K562 (cell line): ENCODE data around the gene NTSR2. TPM values are rescaled to one million over a fixed set of nuclear protein-coding genes. Genes with fewer than 3 reads are reported as not detected.

Experiments used
- CHD4 ChIP-seq: fragments of 200-600 bp; sonication (generic); IDR thresholded peaks from 3 replicates; pipeline ENCODE4 v1.6.1; 2012; ENCODE audit warnings: low read depth, mild to moderate bottlenecking, mixed read lengths, low read length, inconsistent platforms; ENCODE audit not compliant: insufficient read depth, insufficient replicate concordance, poor library complexity, severe bottlenecking
- CREM ChIP-seq: IDR thresholded peaks from 2 replicates; pipeline ENCODE4 v1.6.1; 2014; ENCODE audit warnings: antibody characterized with exemption, low read depth
- DEAF1 ChIP-seq: fragments of 450-650 bp; formaldehyde crosslinking; IDR thresholded peaks from 2 replicates; pipeline ENCODE4 v1.4.0; 2020; ENCODE audit warnings: mild to moderate bottlenecking, moderate library complexity
- KLF16 ChIP-seq: IDR thresholded peaks from 2 replicates; pipeline ENCODE4 v1.6.1; 2016; ENCODE audit warnings: antibody characterized with exemption
- MAX ChIP-seq: sonication (generic); formaldehyde crosslinking; IDR thresholded peaks from 2 replicates; pipeline ENCODE4 v1.9.0; 2022; ENCODE audit warnings: mild to moderate bottlenecking, missing genetic modification reagents
- RAD21 ChIP-seq, 2 experiments: fragments of 250-450 bp in 1 of 2; fragments of 450-650 bp in 1 of 2; sonication (Bioruptor Pico) in 1 of 2; formaldehyde crosslinking in 1 of 2; IDR thresholded peaks in 1 of 2; conservative IDR thresholded peaks in 1 of 2; 2 replicates each; pipeline versions ENCODE4 v1.4.0 to v1.8.0; 2020 to 2022; ENCODE audit warnings: mild to moderate bottlenecking in 2 of 2, moderate library complexity in 1 of 2
- SMC3 ChIP-seq: conservative IDR thresholded peaks from 2 replicates; pipeline ENCODE4 v1.6.1; 2011; ENCODE audit warnings: low read depth, low read length, improper control_type of control experiment; ENCODE audit not compliant: insufficient read depth
- STAG1 ChIP-seq: sonication (generic); formaldehyde crosslinking; IDR thresholded peaks from 2 replicates; pipeline ENCODE4 v1.5.0; 2020; ENCODE audit warnings: missing genetic modification reagents, borderline replicate concordance
- YBX1 ChIP-seq: fragments of 450-650 bp; IDR thresholded peaks from 2 replicates; pipeline ENCODE4 v1.7.1; 2016; ENCODE audit warnings: mild to moderate bottlenecking
- ZKSCAN1 ChIP-seq: fragments of 150-350 bp; IDR thresholded peaks from 2 replicates; pipeline ENCODE4 v1.6.1; 2016; ENCODE audit warnings: low read depth, low read length
- ZNF511 ChIP-seq: sonication (generic); formaldehyde crosslinking; IDR thresholded peaks from 2 replicates; pipeline ENCODE4 v1.8.0; 2022; ENCODE audit warnings: mild to moderate bottlenecking, missing genetic modification reagents
- polyA plus RNA-seq, 8 experiments: library from polyadenylated mRNA; depleted of rRNA in 4 of 8; stranded (reverse) in 5 of 8; unstranded in 3 of 8; fragments of >200 nt; fragmentation: Nextera tagmentation in 2 of 8; fragmentation: Illumina TruSeq in 1 of 8; extraction: Ambion mirVana in 2 of 8; extraction: Trizol in 1 of 8; gene quantifications; 2 replicates each; pipeline versions ENCODE4 v1.2.1 to v1.2.3, GENCODE V29; 2011 to 2014; ENCODE audit warnings: inconsistent platforms in 1 of 8, missing spikeins in 1 of 8
- total RNA-seq, 7 experiments: library from RNA; depleted of rRNA in 6 of 7; stranded (reverse); fragments of >200 nt in 6 of 7; fragmentation: Illumina TruSeq in 2 of 7; extraction: Trizol in 2 of 7; gene quantifications; 2 replicates each; pipeline versions ENCODE4 v1.2.1 to v1.2.3, GENCODE V29; 2011 to 2021; ENCODE audit warnings: low replicate concordance in 1 of 7

Gene NTSR2
- total and polyA plus RNA-seq, 9 of the 15 experiments (the other 6 are each of a cell fraction or from before 2014, with no cell fraction given), result not detected

- peak; percentile 86; the same call in 1 of the 2 replicates for TF ChIP-seq ZNF511 (CRISPR knock-in tag)
- no peak for TF ChIP-seq CHD4
- TF ChIP-seq SMC3, result peak; percentile 77
- TF ChIP-seq ZKSCAN1, result no peak
- TF ChIP-seq CREM, result 0 out of 2 replicates have a peak, but pooled peaks have one; percentile 10
- no peak for TF ChIP-seq YBX1
- peak; percentile 73 to 87 for TF ChIP-seq RAD21 (CRISPR knock-in tag; conservative IDR thresholded peaks at IDR 0.05 in 1 of 2, IDR thresholded peaks at IDR 0.05 in 1 of 2)
- 0 out of 2 replicates have a peak, but pooled peaks have one; percentile 18 for TF ChIP-seq MAX (CRISPR knock-in tag)
- TF ChIP-seq DEAF1 (CRISPR knock-in tag), result peak; percentile 73
- TF ChIP-seq KLF16, result peak; percentile 42; the same call in 1 of the 2 replicates
- peak; percentile 71; the same call in 1 of the 2 replicates for TF ChIP-seq STAG1
Observed at GRCh38 chr2:11681722-11682589, 12.0 kb upstream of the NTSR2 start (continued).
